Right atrium auricular region (tissue), 2 donors: Measurements from ENCODE around the gene TSPAN5. TPM values are rescaled to one million over a fixed set of nuclear protein-coding genes. Genes with fewer than 3 reads are reported as not detected.
A peak's percentile ranks its signal among the peaks of the same experiment; 100 is the strongest.

Experiments
- DNase-seq: peaks from one replicate; pipeline ENCODE4 v3.0.0-alpha.2; 2019; ENCODE audit warnings: low spot score
- H3K27ac ChIP-seq, 2 donors: fragments of 200-600 bp; sonication (generic); 1 replicate in 1 of 2; 2 replicates in 1 of 2; pipeline ENCODE4 v1.5.1; 2016 to 2019
- H3K27me3 ChIP-seq, 2 donors: fragments of 200-600 bp; sonication (generic); one replicate each; pipeline versions ENCODE4 v1.5.1 to v1.6.0; 2017 to 2019
- H3K36me3 ChIP-seq: fragments of 200-600 bp; sonication (generic); one replicate; pipeline ENCODE4 v1.5.1; 2016
- H3K4me1 ChIP-seq, 2 donors: fragments of 200-600 bp; sonication (generic); one replicate each; pipeline versions ENCODE4 v1.5.1 to v1.6.0; 2017 to 2019
- H3K4me3 ChIP-seq, 2 donors: fragments of 200-600 bp; sonication (generic); 1 replicate in 1 of 2; 2 replicates in 1 of 2; pipeline ENCODE4 v1.5.1; 2017 to 2019; ENCODE audit warnings: mild to moderate bottlenecking in 1 of 2, moderate library complexity in 1 of 2
- H3K9me3 ChIP-seq, 2 donors: fragments of 200-600 bp; sonication (generic); one replicate each; pipeline ENCODE4 v1.5.1; 2019
- total RNA-seq, 2 donors: library from RNA; depleted of rRNA; stranded (reverse); fragments of >200 nt; gene quantifications; one replicate each; pipeline ENCODE4 v1.1.0, GENCODE V29; 2016
- TF ChIP-seq, protein P1 (sequence below), 2 donors: fragments of 200-600 bp; sonication (generic); IDR thresholded peaks; one replicate each; pipeline ENCODE4 v1.5.1; 2019; ENCODE audit warnings: antibody characterized with exemption in 2 of 2

Gene TSPAN5
- total RNA-seq, 2 donors from 2014 or later, result 1.8 to 5.7 TPM

DNA sequence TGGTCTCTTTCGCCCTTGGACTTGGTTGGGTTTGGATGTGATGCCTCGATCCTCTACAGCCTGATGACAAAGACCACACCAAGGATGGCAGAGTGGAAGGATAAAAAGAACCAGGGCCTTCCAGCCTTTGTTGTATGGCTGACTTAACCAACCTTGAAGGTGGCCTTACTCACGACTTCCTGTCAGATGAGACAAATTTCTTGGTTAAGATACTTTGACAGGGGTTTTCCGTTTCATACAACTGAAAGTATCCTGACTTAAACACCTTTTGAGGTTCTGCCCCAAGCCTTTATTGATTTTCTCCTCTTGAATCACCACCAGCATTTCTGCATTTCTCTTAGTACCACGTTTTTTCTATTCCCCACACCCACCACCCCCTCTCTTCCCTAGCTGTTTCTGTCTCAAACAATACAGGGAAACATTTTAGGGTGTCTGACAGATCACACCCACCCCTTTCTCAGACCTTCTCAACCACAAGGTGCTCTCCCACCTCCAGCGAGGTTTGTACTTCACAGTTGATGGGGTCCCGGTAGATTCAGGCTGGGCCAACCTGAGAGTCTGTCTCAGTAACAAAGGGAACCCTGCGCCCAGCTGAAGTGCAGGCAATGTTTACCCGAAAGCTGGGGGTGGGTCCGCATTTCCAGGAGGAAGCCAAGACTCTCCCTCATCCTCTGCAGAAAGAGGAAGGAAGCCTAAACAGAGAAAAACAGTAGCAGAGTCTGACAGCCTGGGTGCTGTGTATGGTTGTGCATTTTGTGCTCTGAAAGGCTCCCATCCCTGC is 5.0 kb upstream of the TSPAN5 start:
- no peaks in the 10 kb centered on the region for H3K36me3 ChIP-seq
- H3K27ac ChIP-seq, result no peak overlapping the region
- no peak for DNase-seq
- no peaks in the 10 kb centered on the region for H3K9me3 ChIP-seq
- H3K27me3 ChIP-seq, result no peaks in the 10 kb centered on the region
- TF ChIP-seq, protein P1, sequence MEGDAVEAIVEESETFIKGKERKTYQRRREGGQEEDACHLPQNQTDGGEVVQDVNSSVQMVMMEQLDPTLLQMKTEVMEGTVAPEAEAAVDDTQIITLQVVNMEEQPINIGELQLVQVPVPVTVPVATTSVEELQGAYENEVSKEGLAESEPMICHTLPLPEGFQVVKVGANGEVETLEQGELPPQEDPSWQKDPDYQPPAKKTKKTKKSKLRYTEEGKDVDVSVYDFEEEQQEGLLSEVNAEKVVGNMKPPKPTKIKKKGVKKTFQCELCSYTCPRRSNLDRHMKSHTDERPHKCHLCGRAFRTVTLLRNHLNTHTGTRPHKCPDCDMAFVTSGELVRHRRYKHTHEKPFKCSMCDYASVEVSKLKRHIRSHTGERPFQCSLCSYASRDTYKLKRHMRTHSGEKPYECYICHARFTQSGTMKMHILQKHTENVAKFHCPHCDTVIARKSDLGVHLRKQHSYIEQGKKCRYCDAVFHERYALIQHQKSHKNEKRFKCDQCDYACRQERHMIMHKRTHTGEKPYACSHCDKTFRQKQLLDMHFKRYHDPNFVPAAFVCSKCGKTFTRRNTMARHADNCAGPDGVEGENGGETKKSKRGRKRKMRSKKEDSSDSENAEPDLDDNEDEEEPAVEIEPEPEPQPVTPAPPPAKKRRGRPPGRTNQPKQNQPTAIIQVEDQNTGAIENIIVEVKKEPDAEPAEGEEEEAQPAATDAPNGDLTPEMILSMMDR (IDR thresholded peaks at IDR 0.05), result no peak
- no peak overlapping the region for H3K4me3 ChIP-seq
- H3K4me1 ChIP-seq, result peaks cover 0 to 12% of the 10 kb centered on the region in 2 donors

DNA sequence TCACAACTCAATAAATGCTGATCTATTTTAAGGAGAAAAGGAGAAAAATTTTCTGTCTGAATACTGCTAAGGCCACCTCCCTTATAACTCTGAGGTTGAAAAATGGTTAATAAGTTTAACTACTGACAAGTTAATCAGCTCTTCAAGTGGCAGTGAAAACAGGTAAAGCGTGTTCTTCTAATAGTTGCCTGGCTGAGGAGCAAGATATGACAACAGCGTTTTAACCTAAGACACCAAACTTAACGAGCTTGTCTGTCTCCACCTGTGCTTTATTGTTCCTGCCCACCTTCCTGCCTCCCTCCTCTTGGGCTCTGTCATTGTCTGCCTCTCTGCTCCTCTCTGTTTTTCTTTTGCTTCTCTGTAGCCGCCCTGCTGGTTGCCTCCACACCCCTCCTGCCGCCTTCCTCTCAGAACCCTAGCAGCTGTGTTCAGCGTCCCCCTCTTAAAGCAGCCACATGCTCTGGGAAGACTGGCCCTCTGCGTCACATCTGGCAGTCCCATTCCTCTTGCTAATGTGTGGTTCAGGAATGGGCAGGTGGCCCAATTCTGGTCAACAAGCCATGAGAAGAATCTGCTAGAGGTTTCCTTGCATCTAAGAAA is 4.3 kb upstream of the TSPAN5 start:
- TF ChIP-seq, protein P1 (IDR thresholded peaks at IDR 0.05), result no peak
- H3K36me3 ChIP-seq, result no peaks in the 10 kb centered on the region
- H3K27ac ChIP-seq, result no peak overlapping the region

DNA sequence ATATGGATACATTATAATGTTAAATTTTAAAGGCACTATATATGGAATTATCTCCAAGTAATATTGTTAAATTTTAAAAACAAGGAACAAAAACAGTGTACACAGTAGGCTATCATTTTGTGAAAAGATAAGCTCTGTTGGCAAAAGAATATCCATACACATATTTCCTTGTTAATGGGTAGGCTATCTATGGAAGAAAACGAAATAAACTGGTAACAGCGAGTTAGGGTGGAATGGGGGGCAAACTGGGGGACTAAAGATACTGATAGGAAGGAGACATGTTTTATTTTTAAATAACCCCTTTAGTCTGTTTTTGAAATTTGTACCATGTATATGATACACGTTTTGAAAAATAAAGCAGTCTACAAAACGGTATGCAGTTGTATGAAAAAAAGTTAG is 3.6 kb upstream of the TSPAN5 start:
- Histone ChIP-seq H3K9me3 (no peaks in the 10 kb centered on the region), H3K27ac (no peak overlapping the region), H3K36me3 (no peaks in the 10 kb centered on the region), H3K4me3 (no peak overlapping the region), H3K27me3 (no peaks in the 10 kb centered on the region), H3K4me1 (peaks cover 0 to 22% of the 10 kb centered on the region in 2 donors)
- no peak for DNase-seq
- TF ChIP-seq, protein P1 (IDR thresholded peaks at IDR 0.05), result no peak

More for the DNA sequence above, 4.3 kb upstream of the TSPAN5 start:
- no peak for DNase-seq
- Histone ChIP-seq H3K27me3 (no peaks in the 10 kb centered on the region), H3K4me1 (peaks cover 0 to 15% of the 10 kb centered on the region in 2 donors), H3K9me3 (no peaks in the 10 kb centered on the region), H3K4me3 (no peak overlapping the region)

DNA sequence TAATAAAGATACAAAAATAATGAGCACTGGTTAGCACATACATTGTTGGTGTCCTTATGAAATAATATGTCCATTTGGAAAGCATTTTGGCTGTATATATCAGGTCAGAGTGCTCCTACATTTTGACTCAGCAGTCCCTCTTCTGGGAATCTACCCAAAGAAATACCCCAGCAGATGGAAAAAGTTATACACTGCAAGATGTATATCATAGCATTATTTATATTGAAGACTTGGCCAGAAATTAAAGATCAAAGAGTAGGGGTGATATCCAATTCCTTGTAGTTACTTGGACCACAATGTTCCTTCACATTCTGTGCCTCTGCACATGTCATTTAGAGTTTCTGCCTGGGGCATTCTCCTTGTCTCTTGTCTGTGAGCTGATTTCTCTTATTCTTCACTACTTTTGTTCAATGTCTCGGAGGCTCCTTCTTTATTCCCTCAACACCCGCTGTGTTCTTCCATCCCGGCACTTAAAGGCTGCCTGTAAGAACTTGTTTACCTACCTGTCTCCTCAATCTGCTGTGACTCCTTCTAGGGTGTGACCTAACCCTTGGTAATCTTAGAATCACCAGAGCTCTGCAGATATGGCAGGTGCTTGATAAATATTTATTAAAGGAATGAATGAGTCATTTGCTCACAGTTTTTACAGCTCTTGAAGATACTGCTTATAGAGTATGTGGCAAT is 3.1 kb upstream of the TSPAN5 start:
- Histone ChIP-seq H3K4me3 (no peak overlapping the region), H3K9me3 (no peaks in the 10 kb centered on the region), H3K27me3 (no peaks in the 10 kb centered on the region), H3K36me3 (no peaks in the 10 kb centered on the region), H3K27ac (no peak overlapping the region), H3K4me1 (peaks cover 0 to 27% of the 10 kb centered on the region in 2 donors)
- TF ChIP-seq, protein P1 (IDR thresholded peaks at IDR 0.05), result no peak
- DNase-seq, result no peak

DNA sequence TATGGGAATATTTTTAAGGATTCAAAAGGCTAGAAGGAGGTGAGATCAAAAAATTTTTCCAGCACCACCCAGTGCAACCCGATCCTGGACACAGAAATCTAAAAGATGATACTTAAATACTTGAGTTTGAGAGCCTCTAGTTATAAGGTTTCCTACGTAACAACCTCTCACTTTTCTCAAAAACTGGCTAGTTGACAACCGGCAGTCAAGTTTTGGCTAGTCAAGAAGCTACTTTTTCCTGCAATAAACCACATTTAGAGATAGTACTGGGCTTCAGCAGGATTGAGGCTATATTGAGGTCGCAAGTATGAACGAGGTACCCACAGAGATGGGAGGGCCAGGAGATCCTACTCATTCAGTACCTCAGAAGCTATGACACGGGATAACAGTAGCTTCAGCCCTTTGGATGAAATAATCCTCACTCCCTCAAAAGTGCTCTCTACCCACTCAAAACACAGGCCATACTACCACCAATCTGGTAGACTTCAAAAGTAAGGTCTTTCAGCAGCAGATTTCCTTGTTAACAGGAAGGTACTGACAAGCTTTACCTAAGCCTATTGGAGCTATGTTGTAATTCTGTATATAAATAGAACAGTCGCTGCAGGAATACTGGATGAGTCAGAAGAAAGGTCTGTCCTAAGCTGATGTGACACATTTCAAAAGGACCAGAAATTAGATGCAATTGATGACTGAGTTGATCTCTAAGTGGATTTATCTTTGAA is 1.5 kb upstream of the TSPAN5 start:
- Histone ChIP-seq H3K4me3 (no peak overlapping the region), H3K36me3 (no peaks in the 10 kb centered on the region), H3K4me1 (peaks cover 0 to 28% of the 10 kb centered on the region in 2 donors), H3K27ac (peak overlapping the region in 1 of 2 donors; percentile 21), H3K27me3 (no peaks in the 10 kb centered on the region), H3K9me3 (no peaks in the 10 kb centered on the region)
- DNase-seq, result no peak
- TF ChIP-seq, protein P1 (IDR thresholded peaks at IDR 0.05), result no peak
